ENCODE measurements around the gene STARD3NL. TPM values are rescaled to one million over a fixed set of nuclear protein-coding genes. Genes with fewer than 3 reads are reported as not detected.
"Not testable (repeated sequence)": the region's sequence is repeated elsewhere in the genome, so short reads cannot be mapped to it uniquely, and the experiment has no call there.

Gene STARD3NL
- total RNA-seq, 3 donors from 2014 or later, result 30.2 to 31.3 (median 30.7) TPM

- Mint-ChIP-seq H3K4me3 (no peak overlapping the region), H3K4me1 (ENCODE audit: low read depth) (peaks cover 39% of the 10 kb centered on the region), H3K9me3 (no peaks in the 10 kb centered on the region), H3K27me3 (ENCODE audit: low read depth) (no peaks in the 10 kb centered on the region), H3K36me3 (ENCODE audit: insufficient read depth) (peaks cover 25% of the 10 kb centered on the region)
- ATAC-seq (no peak), DNase-seq (no peak)
Measured at GRCh38 chr7:38223306-38223705, 45.3 kb downstream of the STARD3NL start.

- DNase-seq, result no peak
- H3K4me1 Mint-ChIP-seq (ENCODE audit: low read depth), result peaks cover 37% of the 10 kb centered on the region
- ATAC-seq, result no peak
- no peaks in the 10 kb centered on the region for H3K9me3 Mint-ChIP-seq
- H3K36me3 Mint-ChIP-seq (ENCODE audit: insufficient read depth), result peaks cover 23% of the 10 kb centered on the region
- H3K4me3 Mint-ChIP-seq, result no peak overlapping the region
- no peaks in the 10 kb centered on the region for H3K27me3 Mint-ChIP-seq (ENCODE audit: low read depth)
Measured at GRCh38 chr7:38224392-38224791, 46.3 kb downstream of the STARD3NL start.

- DNase-seq, result no peak
- peaks cover 43% of the 10 kb centered on the region for H3K4me1 Mint-ChIP-seq (ENCODE audit: low read depth)
Measured at GRCh38 chr7:38229386-38229785, 51.3 kb downstream of the STARD3NL start.

DNA sequence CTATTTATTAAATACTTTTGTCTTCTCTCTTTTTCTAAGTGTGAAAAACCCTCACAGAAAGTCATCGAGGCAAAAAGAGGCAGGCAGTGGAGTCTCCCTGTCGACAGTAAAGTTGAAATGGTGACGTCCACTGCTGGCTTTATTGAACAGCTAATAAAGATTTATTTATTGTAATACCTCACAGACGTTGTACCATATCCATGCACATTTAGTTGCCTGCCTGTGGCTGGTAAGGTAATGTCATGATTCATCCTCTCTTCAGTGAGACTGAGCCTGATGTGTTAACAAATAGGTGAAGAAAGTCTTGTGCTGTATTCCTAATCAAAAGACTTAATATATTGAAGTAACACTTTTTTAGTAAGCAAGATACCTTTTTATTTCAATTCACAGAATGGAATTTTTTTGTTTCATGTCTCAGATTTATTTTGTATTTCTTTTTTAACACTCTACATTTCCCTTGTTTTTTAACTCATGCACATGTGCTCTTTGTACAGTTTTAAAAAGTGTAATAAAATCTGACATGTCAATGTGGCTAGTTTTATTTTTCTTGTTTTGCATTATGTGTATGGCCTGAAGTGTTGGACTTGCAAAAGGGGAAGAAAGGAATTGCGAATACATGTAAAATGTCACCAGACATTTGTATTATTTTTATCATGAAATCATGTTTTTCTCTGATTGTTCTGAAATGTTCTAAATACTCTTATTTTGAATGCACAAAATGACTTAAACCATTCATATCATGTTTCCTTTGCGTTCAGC lies 52.0 kb downstream of the STARD3NL start:
- Mint-ChIP-seq H3K4me3 (no peak overlapping the region), H3K9me3 (no peaks in the 10 kb centered on the region), H3K36me3 (ENCODE audit: insufficient read depth) (peaks cover 15% of the 10 kb centered on the region), H3K27me3 (ENCODE audit: low read depth) (no peaks in the 10 kb centered on the region), H3K4me1 (ENCODE audit: low read depth) (peaks cover 48% of the 10 kb centered on the region)
- DNase-seq (no peak), ATAC-seq (no peak)

More at GRCh38 chr7:38229386-38229785, 51.3 kb downstream of the STARD3NL start:
- Mint-ChIP-seq H3K4me3 (no peak overlapping the region), H3K36me3 (ENCODE audit: insufficient read depth) (peaks cover 16% of the 10 kb centered on the region), H3K27me3 (ENCODE audit: low read depth) (no peaks in the 10 kb centered on the region), H3K9me3 (no peaks in the 10 kb centered on the region)
- ATAC-seq, result no peak

- Mint-ChIP-seq H3K4me1 (ENCODE audit: low read depth) (peaks cover 65% of the 10 kb centered on the region), H3K4me3 (peak overlapping the region; percentile 60), H3K36me3 (ENCODE audit: insufficient read depth) (peaks cover 15% of the 10 kb centered on the region), H3K9me3 (no peaks in the 10 kb centered on the region), H3K27me3 (ENCODE audit: low read depth) (no peaks in the 10 kb centered on the region)
- peak; percentile 86 to 88 for ATAC-seq
- peak; percentile 62 for DNase-seq
Measured at GRCh38 chr7:38232502-38233366, 54.7 kb downstream of the STARD3NL start.

DNA sequence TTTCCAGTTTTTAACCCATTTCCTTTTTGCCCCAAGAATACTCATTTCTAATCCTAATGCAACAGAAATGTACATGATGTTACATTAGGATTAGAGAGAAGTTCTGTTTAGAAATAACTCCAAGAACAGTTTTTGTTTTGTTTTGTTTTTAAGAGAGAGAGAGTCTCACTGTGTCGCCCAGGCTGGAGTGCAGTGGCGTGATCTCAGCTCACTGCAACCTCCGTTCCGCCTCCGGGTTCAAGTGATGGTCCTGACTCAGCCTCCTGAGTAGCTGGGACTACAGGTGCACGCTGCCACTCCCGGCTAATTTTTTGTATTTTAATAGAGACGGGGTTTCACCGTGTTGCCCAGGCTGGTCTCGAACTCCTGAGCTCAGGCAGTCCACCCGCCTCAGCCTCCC lies 56.7 kb downstream of the STARD3NL start:
- H3K4me3 Mint-ChIP-seq; DNase-seq; H3K9me3 Mint-ChIP-seq; H3K27me3 Mint-ChIP-seq (ENCODE audit: low read depth); ATAC-seq: not testable (repeated sequence)
- peaks cover 66% of the 10 kb centered on the region for H3K4me1 Mint-ChIP-seq (ENCODE audit: low read depth)
- H3K36me3 Mint-ChIP-seq (ENCODE audit: insufficient read depth), result peaks cover 11% of the 10 kb centered on the region

- no peak for ATAC-seq
- peaks cover 63% of the 10 kb centered on the region for H3K4me1 Mint-ChIP-seq (ENCODE audit: low read depth)
- H3K4me3 Mint-ChIP-seq, result no peak overlapping the region
- H3K36me3 Mint-ChIP-seq (ENCODE audit: insufficient read depth), result peaks cover 4% of the 10 kb centered on the region
- no peak for DNase-seq
- no peaks in the 10 kb centered on the region for H3K9me3 Mint-ChIP-seq
- no peaks in the 10 kb centered on the region for H3K27me3 Mint-ChIP-seq (ENCODE audit: low read depth)
Measured at GRCh38 chr7:38235606-38236005, 57.6 kb downstream of the STARD3NL start.

- H3K4me3 Mint-ChIP-seq; H3K27me3 Mint-ChIP-seq (ENCODE audit: low read depth); H3K36me3 Mint-ChIP-seq (ENCODE audit: insufficient read depth); ATAC-seq; H3K9me3 Mint-ChIP-seq; DNase-seq: not testable (repeated sequence)
- H3K4me1 Mint-ChIP-seq (ENCODE audit: low read depth), result peaks cover 35% of the 10 kb centered on the region
Measured at GRCh38 chr7:38239129-38239528, 61.1 kb downstream of the STARD3NL start.

DNA sequence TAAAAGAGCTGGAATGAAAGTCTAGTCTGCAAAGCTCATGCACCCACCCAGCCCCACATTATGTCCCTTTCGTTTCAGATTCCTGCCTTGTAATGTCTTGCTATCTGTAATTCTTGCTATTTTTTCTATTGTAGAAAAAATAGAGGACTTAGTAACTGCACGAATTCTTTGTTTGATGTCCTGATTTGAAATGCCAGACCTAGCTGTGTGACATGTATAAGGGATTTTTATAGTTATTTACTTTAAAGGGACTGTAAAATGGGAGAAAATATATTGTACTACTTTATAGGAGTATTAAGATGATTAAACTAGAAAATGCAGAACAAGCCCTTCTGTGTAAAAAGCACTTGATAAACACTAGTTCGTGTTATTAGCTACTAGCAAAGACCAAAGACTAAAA lies 63.0 kb downstream of the STARD3NL start:
- no peaks in the 10 kb centered on the region for H3K36me3 Mint-ChIP-seq (ENCODE audit: insufficient read depth)
- H3K4me1 Mint-ChIP-seq (ENCODE audit: low read depth), result peaks cover 19% of the 10 kb centered on the region
- H3K4me3 Mint-ChIP-seq, result no peak overlapping the region
- H3K9me3 Mint-ChIP-seq, result no peaks in the 10 kb centered on the region
- ATAC-seq (no peak), DNase-seq (no peak)
- no peaks in the 10 kb centered on the region for H3K27me3 Mint-ChIP-seq (ENCODE audit: low read depth)

DNA sequence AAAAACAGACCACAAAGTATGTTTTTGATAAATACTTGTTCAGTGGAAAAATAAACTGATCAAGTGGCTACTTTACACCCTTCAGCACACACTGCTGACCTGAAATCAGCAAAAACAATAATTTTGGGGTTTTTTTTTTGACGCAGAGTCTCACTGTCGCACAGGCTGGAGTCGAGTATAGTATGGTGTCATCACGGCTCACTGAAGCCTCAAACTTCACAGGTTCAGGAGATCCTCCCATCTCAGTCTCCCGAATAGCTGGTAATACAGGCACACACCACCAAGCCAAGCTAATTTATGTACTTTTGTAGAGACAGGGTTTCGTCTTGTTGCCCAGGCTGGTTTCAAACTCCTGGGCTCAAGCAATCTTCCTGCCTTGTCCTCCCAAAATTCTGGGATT lies 64.8 kb downstream of the STARD3NL start:
- Mint-ChIP-seq H3K36me3 (ENCODE audit: insufficient read depth) (peaks cover 3% of the 10 kb centered on the region), H3K4me1 (ENCODE audit: low read depth) (peaks cover 14% of the 10 kb centered on the region), H3K9me3 (no peaks in the 10 kb centered on the region), H3K27me3 (ENCODE audit: low read depth) (no peaks in the 10 kb centered on the region), H3K4me3 (no peak overlapping the region)
- no peak for DNase-seq
- no peak for ATAC-seq

- DNase-seq; H3K27me3 Mint-ChIP-seq (ENCODE audit: low read depth); H3K4me3 Mint-ChIP-seq; H3K36me3 Mint-ChIP-seq (ENCODE audit: insufficient read depth); H3K9me3 Mint-ChIP-seq; ATAC-seq: not testable (repeated sequence)
- H3K4me1 Mint-ChIP-seq (ENCODE audit: low read depth), result peaks cover 18% of the 10 kb centered on the region
Measured at GRCh38 chr7:38243345-38243744, 65.3 kb downstream of the STARD3NL start.

DNA sequence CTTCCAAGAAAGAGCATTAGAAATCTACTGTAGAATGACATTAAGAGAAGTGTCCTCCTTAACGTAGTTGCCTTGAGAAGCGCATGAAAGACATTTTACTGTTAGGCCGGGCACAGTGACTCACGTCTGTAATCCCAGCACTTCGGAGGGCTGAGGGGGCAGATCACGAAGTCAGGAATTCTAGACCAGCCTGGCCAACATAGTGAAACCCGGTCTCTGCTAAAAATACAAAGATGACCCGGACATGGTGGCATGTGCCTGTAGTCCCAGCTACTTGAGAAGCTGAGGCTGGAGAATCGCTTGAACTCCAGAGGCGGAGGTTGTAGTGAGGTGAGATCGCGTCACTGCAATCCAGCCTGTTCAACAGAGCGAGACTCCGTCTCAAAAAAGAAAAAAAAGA lies 66.5 kb downstream of the STARD3NL start:
- Mint-ChIP-seq H3K9me3 (no peaks in the 10 kb centered on the region), H3K36me3 (ENCODE audit: insufficient read depth) (peaks cover 13% of the 10 kb centered on the region), H3K4me3 (no peak overlapping the region), H3K4me1 (ENCODE audit: low read depth) (peaks cover 20% of the 10 kb centered on the region), H3K27me3 (ENCODE audit: low read depth) (no peaks in the 10 kb centered on the region)
- no peak for DNase-seq
- no peak for ATAC-seq

DNA sequence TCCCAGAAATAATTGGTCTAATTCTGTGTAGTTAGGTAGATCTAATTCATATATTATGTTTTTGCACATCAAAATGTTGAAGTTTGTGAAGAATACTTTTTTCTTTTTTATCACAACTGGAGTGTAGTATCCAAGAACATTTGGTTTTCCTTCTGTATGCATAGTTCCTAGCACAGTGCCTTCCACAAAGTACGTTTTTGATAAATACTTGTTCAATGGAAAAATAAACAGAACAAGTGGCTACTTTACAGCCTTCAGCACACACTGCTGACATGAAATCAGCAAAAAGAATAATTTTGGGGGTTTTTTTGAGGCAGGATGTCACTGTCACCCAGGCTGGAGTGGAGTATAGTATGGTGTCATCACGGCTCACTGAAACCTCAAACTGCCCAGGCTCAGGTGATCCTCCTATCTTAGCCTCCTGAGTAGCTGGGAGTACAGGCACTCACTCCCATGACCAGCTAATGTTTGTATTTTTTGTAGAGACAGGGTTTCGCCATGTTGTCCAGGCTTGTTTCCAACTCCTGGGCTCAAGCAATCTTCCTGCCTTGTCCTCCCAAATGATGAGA lies 67.4 kb downstream of the STARD3NL start:
- Mint-ChIP-seq H3K4me1 (ENCODE audit: low read depth) (peaks cover 19% of the 10 kb centered on the region), H3K27me3 (ENCODE audit: low read depth) (no peaks in the 10 kb centered on the region), H3K36me3 (ENCODE audit: insufficient read depth) (peaks cover 13% of the 10 kb centered on the region), H3K4me3 (no peak overlapping the region), H3K9me3 (no peaks in the 10 kb centered on the region)
- DNase-seq (no peak), ATAC-seq (peak in 1 of 2 donors; percentile 72)

- Mint-ChIP-seq H3K9me3 (no peaks in the 10 kb centered on the region), H3K4me3 (no peak overlapping the region), H3K4me1 (ENCODE audit: low read depth) (peaks cover 19% of the 10 kb centered on the region), H3K27me3 (ENCODE audit: low read depth) (no peaks in the 10 kb centered on the region), H3K36me3 (ENCODE audit: insufficient read depth) (peaks cover 13% of the 10 kb centered on the region)
- ATAC-seq (peak in 1 of 2 donors; percentile 9), DNase-seq (no peak)
Measured at GRCh38 chr7:38248069-38248567, 70.1 kb downstream of the STARD3NL start.
